Lung (tissue), 12 donors: ENCODE results near the gene CIRBP. TPM values are rescaled to one million over a fixed set of nuclear protein-coding genes. Genes with fewer than 3 reads are reported as not detected.

Experiments
- ATAC-seq: fragments of 200-7000 bp; cut with Tn5 transposase; one replicate; pipeline ENCODE4 v1.9.1; 2020; ENCODE audit warnings: moderate number of reproducible peaks; ENCODE audit not compliant: insufficient read depth, low FRiP score
- DNase-seq, 3 donors: peaks; one replicate each; pipeline ENCODE4 v3.0.0-alpha.2; 2013 to 2017
- H3K27ac ChIP-seq, 2 donors: one replicate each; pipeline ENCODE4 v1.5.1; 2013; ENCODE audit warnings: mild to moderate bottlenecking in 2 of 2, moderate library complexity in 2 of 2, control low read depth in 1 of 2, inconsistent platforms in 1 of 2, low read depth in 1 of 2, low read length in 1 of 2
- H3K27me3 ChIP-seq, 3 donors: one replicate each; pipeline ENCODE4 v1.5.1; 2013; ENCODE audit warnings: low read length in 2 of 3; ENCODE audit not compliant: control insufficient read depth in 3 of 3, insufficient read depth in 3 of 3
- H3K36me3 ChIP-seq, 4 donors: one replicate each; pipeline ENCODE4 v1.5.1; 2013; ENCODE audit warnings: low read length in 4 of 4, mild to moderate bottlenecking in 1 of 4, moderate library complexity in 1 of 4; ENCODE audit not compliant: control insufficient read depth in 4 of 4, insufficient read depth in 4 of 4
- H3K4me1 ChIP-seq, 5 donors: one replicate each; pipeline ENCODE4 v1.5.1; 2013; ENCODE audit warnings: low read length in 5 of 5, mild to moderate bottlenecking in 2 of 5, moderate library complexity in 1 of 5; ENCODE audit not compliant: control insufficient read depth in 5 of 5, insufficient read depth in 5 of 5
- H3K4me3 ChIP-seq: one replicate; pipeline ENCODE4 v1.5.1; 2013; ENCODE audit warnings: mild to moderate bottlenecking, control low read depth, moderate library complexity
- H3K9ac ChIP-seq, 2 donors: one replicate each; pipeline ENCODE4 v1.5.1; 2013; ENCODE audit warnings: low read length in 2 of 2, control low read depth in 1 of 2; ENCODE audit not compliant: insufficient read depth in 1 of 2
- H3K9me3 ChIP-seq, 4 donors: one replicate each; pipeline ENCODE4 v1.5.1; 2013; ENCODE audit warnings: low read length in 3 of 4, mild to moderate bottlenecking in 1 of 4, moderate library complexity in 1 of 4; ENCODE audit not compliant: control insufficient read depth in 4 of 4, insufficient read depth in 3 of 4
- WGBS, 2 donors: extraction: QIAGEN DNeasy Blood & Tissue Kit; methylation state at CpG; one replicate each; pipeline ENCODE4 v1.1.7; 2013; 5-methylcytosine and 5-hydroxymethylcytosine counted together
- polyA plus RNA-seq, 2 donors: library from polyadenylated mRNA; stranded (reverse); fragments of 200-250 nt; gene quantifications; one replicate each; pipeline ENCODE4 v1.2.1, GENCODE V29; 2013
- total RNA-seq, 2 donors: library from RNA; depleted of rRNA in 1 of 2; stranded (reverse); fragments of >200 nt in 1 of 2; gene quantifications; one replicate each; pipeline ENCODE4 v1.2.1, GENCODE V29; 2014 to 2021
- TF ChIP-seq, protein P1 (sequence below): IDR thresholded peaks from 2 replicates; pipeline ENCODE4 v1.5.1; 2012; ENCODE audit warnings: mild to moderate bottlenecking; ENCODE audit errors: control extremely low read depth, extremely low read depth
- donor health status: control.
- donor health status: control.
- donor health status: Bipolar disorder and iron deficiency.
- donor health status: healthy.
- donor health status: DM: yes; HTN: yes; CAD: no.

CIRBP gene
- total and polyA plus RNA-seq, 4 donors = 313 to 488 (median 439) TPM

- peak overlapping the region in 1 of 2 donors; percentile 8 for H3K27ac ChIP-seq
- peaks cover 13 to 48% (median 39%) of the 10 kb centered on the region in 4 donors for H3K36me3 ChIP-seq
- H3K4me3 ChIP-seq = no peak overlapping the region
- ATAC-seq (no peak), DNase-seq (no peak)
- no peak overlapping the region for H3K9ac ChIP-seq
- no peaks in the 10 kb centered on the region for H3K9me3 ChIP-seq
- peaks cover 19 to 60% (median 40%) of the 10 kb centered on the region in 5 donors for H3K4me1 ChIP-seq
- TF ChIP-seq, protein P1, sequence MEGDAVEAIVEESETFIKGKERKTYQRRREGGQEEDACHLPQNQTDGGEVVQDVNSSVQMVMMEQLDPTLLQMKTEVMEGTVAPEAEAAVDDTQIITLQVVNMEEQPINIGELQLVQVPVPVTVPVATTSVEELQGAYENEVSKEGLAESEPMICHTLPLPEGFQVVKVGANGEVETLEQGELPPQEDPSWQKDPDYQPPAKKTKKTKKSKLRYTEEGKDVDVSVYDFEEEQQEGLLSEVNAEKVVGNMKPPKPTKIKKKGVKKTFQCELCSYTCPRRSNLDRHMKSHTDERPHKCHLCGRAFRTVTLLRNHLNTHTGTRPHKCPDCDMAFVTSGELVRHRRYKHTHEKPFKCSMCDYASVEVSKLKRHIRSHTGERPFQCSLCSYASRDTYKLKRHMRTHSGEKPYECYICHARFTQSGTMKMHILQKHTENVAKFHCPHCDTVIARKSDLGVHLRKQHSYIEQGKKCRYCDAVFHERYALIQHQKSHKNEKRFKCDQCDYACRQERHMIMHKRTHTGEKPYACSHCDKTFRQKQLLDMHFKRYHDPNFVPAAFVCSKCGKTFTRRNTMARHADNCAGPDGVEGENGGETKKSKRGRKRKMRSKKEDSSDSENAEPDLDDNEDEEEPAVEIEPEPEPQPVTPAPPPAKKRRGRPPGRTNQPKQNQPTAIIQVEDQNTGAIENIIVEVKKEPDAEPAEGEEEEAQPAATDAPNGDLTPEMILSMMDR = no peak
- no peaks in the 10 kb centered on the region for H3K27me3 ChIP-seq
- 66 to 77% methylated on average over 35 to 37 of the region's 37 CpGs for WGBS, 2 donors
Observed at GRCh38 chr19:1271528-1272422, 2.6 kb downstream of the CIRBP start.

DNA sequence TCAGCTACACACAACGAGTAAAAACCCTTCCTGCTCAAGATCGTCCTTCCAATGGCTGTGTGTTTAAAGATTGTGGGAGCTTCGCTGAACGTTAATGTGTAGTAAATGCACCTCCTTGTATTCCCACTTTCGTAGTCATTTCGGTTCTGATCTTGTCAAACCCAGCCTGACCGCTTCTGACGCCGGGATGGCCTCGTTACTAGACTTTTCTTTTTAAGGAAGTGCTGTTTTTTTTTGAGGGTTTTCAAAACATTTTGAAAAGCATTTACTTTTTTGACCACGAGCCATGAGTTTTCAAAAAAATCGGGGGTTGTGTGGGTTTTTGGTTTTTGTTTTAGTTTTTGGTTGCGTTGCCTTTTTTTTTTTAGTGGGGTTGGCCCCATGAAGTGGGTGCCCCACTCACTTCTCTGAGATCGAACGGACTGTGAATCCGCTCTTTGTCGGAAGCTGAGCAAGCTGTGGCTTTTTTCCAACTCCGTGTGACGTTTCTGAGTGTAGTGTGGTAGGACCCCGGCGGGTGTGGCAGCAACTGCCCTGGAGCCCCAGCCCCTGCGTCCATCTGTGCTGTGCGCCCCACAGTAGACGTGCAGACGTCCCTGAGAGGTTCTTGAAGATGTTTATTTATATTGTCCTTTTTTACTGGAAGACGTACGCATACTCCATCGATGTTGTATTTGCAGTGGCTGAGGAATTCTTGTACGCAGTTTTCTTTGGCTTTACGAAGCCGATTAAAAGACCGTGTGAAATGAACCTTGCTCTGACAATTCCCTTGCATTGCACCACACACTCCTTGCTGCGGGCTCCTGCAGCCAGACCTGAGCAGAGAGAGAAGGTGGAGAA, 3.5 kb downstream of the CIRBP start:
- ATAC-seq (no peak), DNase-seq (no peak)
- no peak overlapping the region for H3K9ac ChIP-seq
- H3K4me1 ChIP-seq = peaks cover 15 to 52% (median 34%) of the 10 kb centered on the region in 5 donors
- TF ChIP-seq, protein P1 = no peak
- no peak overlapping the region for H3K4me3 ChIP-seq
- 64% methylated on average over 33 of the region's 33 CpGs for WGBS, 2 donors
- H3K27ac ChIP-seq = peak overlapping the region in 1 of 2 donors; percentile 17
- peaks cover 13 to 48% (median 39%) of the 10 kb centered on the region in 4 donors for H3K36me3 ChIP-seq
- H3K9me3 ChIP-seq = no peaks in the 10 kb centered on the region
- H3K27me3 ChIP-seq = no peaks in the 10 kb centered on the region

DNA sequence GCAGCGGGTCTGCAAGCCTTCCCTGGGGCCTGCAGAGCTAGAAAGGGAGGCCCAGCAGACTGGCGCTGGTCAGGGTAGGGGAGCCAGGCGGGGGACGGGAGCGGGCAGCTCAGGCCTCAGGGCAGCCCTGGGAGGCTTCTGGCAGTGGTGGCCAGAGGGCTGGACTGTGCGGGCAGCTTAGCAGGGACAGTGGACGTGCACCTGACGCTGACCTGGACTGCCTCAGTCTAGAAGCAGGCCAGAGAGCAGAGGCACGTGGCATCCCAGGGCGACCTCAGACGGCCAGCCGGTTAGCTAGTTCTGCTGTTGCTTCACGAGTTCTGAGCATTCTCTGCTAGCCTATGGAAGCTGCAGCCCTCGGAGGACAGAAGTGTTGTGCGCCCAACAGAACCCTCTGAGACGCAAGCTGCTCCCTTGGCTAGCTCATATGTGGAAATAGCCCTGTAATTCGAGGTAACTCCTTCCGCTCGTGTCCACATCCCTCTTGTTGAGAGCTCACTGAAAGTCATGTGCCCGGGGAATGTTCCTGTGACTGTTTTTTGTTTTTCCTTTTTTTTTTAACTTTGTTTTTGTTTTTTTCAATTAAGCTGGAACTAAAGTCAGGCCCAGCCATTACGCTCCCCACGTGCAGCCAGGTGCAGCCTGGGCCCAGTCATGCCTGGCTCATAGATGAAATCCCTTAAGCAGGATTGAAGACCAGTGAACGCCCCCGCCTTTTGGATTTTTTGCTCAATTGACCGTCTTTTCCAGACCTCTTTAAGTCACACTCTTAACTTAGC, 4.3 kb downstream of the CIRBP start:
- DNase-seq = no peak
- Histone ChIP-seq H3K9ac (no peak overlapping the region), H3K9me3 (no peaks in the 10 kb centered on the region), H3K4me1 (peaks cover 14 to 44% (median 32%) of the 10 kb centered on the region in 5 donors), H3K36me3 (peaks cover 13 to 48% (median 39%) of the 10 kb centered on the region in 4 donors), H3K27me3 (no peaks in the 10 kb centered on the region), H3K27ac (peak overlapping the region in 1 of 2 donors; percentile 17), H3K4me3 (no peak overlapping the region)
- TF ChIP-seq, protein P1 = no peak
- ATAC-seq = no peak
- 65 to 78% methylated on average over 25 of the region's 25 CpGs for WGBS, 2 donors
